Measurements from ENCODE around the gene SPATA21.

Gene SPATA21

DNA sequence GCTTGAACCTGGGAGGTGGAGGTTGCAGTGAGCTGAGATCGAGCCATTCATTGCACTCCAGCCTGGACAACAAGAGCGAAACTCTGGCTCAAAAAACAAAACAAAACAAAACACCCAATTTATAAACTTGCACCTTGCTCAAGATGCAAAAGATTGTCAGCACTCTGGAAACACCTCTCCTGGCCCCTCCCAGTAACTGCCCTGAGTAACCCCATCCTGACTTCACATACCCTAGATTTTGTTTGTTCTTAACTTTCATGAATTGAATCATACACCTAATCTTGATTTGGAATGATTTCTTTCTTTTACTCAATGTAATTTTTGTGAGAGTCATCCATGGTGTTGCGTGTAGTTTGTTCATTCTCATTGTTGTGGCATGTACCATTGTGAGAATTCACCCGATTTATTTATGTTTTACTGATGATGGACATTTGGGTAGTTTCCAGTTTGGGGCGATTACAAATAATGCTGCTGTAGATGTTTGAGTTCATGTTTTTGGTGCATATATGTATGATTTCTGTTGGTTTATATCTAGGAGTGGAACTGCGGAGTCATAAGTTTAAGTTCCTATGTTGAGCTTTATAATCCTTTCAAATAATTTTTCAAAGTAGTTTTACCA, 13.7 kb upstream of the SPATA21 start:
- in situ Hi-C loops (cut with HindIII; ENCODE audit: low pct_ligation_motif_present, low sequenced_read_pairs): no loop called here
- Histone ChIP-seq H3K27ac (no peak overlapping the region), H3K27me3 (replicated peaks) (no peaks in the 10 kb centered on the region), H3K4me3 (ENCODE audit: low read depth, low read length) (no peak overlapping the region), H3K36me3 (replicated peaks) (peaks cover 88% of the 10 kb centered on the region)
- no peak for DNase-seq
- TF ChIP-seq, protein P1, sequence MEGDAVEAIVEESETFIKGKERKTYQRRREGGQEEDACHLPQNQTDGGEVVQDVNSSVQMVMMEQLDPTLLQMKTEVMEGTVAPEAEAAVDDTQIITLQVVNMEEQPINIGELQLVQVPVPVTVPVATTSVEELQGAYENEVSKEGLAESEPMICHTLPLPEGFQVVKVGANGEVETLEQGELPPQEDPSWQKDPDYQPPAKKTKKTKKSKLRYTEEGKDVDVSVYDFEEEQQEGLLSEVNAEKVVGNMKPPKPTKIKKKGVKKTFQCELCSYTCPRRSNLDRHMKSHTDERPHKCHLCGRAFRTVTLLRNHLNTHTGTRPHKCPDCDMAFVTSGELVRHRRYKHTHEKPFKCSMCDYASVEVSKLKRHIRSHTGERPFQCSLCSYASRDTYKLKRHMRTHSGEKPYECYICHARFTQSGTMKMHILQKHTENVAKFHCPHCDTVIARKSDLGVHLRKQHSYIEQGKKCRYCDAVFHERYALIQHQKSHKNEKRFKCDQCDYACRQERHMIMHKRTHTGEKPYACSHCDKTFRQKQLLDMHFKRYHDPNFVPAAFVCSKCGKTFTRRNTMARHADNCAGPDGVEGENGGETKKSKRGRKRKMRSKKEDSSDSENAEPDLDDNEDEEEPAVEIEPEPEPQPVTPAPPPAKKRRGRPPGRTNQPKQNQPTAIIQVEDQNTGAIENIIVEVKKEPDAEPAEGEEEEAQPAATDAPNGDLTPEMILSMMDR (IDR thresholded peaks at IDR 0.05; ENCODE audit: low read depth, low read length, missing control alignments): no peak

GRCh38 chr1:16449666-16450065, 12.4 kb upstream of the SPATA21 start:
- Histone ChIP-seq H3K27me3 (replicated peaks) (no peaks in the 10 kb centered on the region), H3K27ac (no peak overlapping the region), H3K4me3 (ENCODE audit: low read depth, low read length) (no peak overlapping the region), H3K36me3 (replicated peaks) (peaks cover 89% of the 10 kb centered on the region)
- TF ChIP-seq, protein P1 (IDR thresholded peaks at IDR 0.05; ENCODE audit: low read depth, low read length, missing control alignments): no peak
- DNase-seq: no peak
- in situ Hi-C loops (cut with HindIII; ENCODE audit: low pct_ligation_motif_present, low sequenced_read_pairs): no loop called here

- H3K27me3 ChIP-seq (replicated peaks): no peaks in the 10 kb centered on the region
- DNase-seq: no peak
- TF ChIP-seq, protein P1 (IDR thresholded peaks at IDR 0.05; ENCODE audit: low read depth, low read length, missing control alignments): no peak
- H3K36me3 ChIP-seq (replicated peaks): peaks cover 89% of the 10 kb centered on the region
- in situ Hi-C loops (cut with HindIII; ENCODE audit: low pct_ligation_motif_present, low sequenced_read_pairs): no loop called here
- H3K27ac ChIP-seq: no peak overlapping the region
- no peak overlapping the region for H3K4me3 ChIP-seq (ENCODE audit: low read depth, low read length)
Measured at GRCh38 chr1:16449065-16449464, 11.8 kb upstream of the SPATA21 start.

GRCh38 chr1:16447641-16448040, 10.4 kb upstream of the SPATA21 start:
- TF ChIP-seq, protein P1 (IDR thresholded peaks at IDR 0.05; ENCODE audit: low read depth, low read length, missing control alignments): no peak
- no peak overlapping the region for H3K27ac ChIP-seq
- in situ Hi-C loops (cut with HindIII; ENCODE audit: low pct_ligation_motif_present, low sequenced_read_pairs): no loop called here
- DNase-seq: no peak
- H3K27me3 ChIP-seq (replicated peaks): no peaks in the 10 kb centered on the region
- H3K4me3 ChIP-seq (ENCODE audit: low read depth, low read length): no peak overlapping the region
- peaks cover 88% of the 10 kb centered on the region for H3K36me3 ChIP-seq (replicated peaks)

GRCh38 chr1:16446116-16446515, 8.9 kb upstream of the SPATA21 start:
- no peaks in the 10 kb centered on the region for H3K27me3 ChIP-seq (replicated peaks)
- no peak for DNase-seq

More at GRCh38 chr1:16446116-16446515, 8.9 kb upstream of the SPATA21 start:
- Histone ChIP-seq H3K27ac (no peak overlapping the region), H3K36me3 (replicated peaks) (peaks cover 76% of the 10 kb centered on the region), H3K4me3 (ENCODE audit: low read depth, low read length) (no peak overlapping the region)
- in situ Hi-C loops (cut with HindIII; ENCODE audit: low pct_ligation_motif_present, low sequenced_read_pairs): no loop called here
- TF ChIP-seq, protein P1 (IDR thresholded peaks at IDR 0.05; ENCODE audit: low read depth, low read length, missing control alignments): no peak

All from brain microvascular endothelial cell (primary cell).